ENCODE data around the gene SDK2.

Gene SDK2

GRCh38 chr17:73536700-73537605 is 107.3 kb downstream of the SDK2 start:
- no peaks in the 10 kb centered on the region for H3K9me3 ChIP-seq (ENCODE audit: insufficient read depth, low read depth, low read length)
- no peak overlapping the region for H3K27ac ChIP-seq (ENCODE audit: low read length)
- H3K4me3 ChIP-seq (ENCODE audit: low read length): no peak overlapping the region
- no peak overlapping the region for H3K9ac ChIP-seq (ENCODE audit: low read depth, low read length)
- peaks cover 15% of the 10 kb centered on the region for H3K4me1 ChIP-seq (ENCODE audit: insufficient read depth, low read length)
- H3K27me3 ChIP-seq (ENCODE audit: insufficient read depth, low read length): no peaks in the 10 kb centered on the region
- no peaks in the 10 kb centered on the region for H3K36me3 ChIP-seq (ENCODE audit: insufficient read depth, low read depth, low read length)

GRCh38 chr17:73535746-73536145 is 108.5 kb downstream of the SDK2 start:
- Histone ChIP-seq H3K9ac (ENCODE audit: low read depth, low read length) (no peak overlapping the region), H3K4me3 (ENCODE audit: low read length) (no peak overlapping the region), H3K27me3 (ENCODE audit: insufficient read depth, low read length) (no peaks in the 10 kb centered on the region), H3K36me3 (ENCODE audit: insufficient read depth, low read depth, low read length) (no peaks in the 10 kb centered on the region), H3K9me3 (ENCODE audit: insufficient read depth, low read depth, low read length) (no peaks in the 10 kb centered on the region), H3K4me1 (ENCODE audit: insufficient read depth, low read length) (peaks cover 14% of the 10 kb centered on the region), H3K27ac (ENCODE audit: low read length) (no peak overlapping the region)

- H3K9ac ChIP-seq (ENCODE audit: low read depth, low read length): peak overlapping the region; percentile 20
Measured at GRCh38 chr17:73534209-73534909, 109.9 kb downstream of the SDK2 start.

GRCh38 chr17:73533781-73534180 is 110.5 kb downstream of the SDK2 start:
- no peaks in the 10 kb centered on the region for H3K9me3 ChIP-seq (ENCODE audit: insufficient read depth, low read depth, low read length)
- H3K36me3 ChIP-seq (ENCODE audit: insufficient read depth, low read depth, low read length): no peaks in the 10 kb centered on the region
- H3K4me1 ChIP-seq (ENCODE audit: insufficient read depth, low read length): peaks cover 14% of the 10 kb centered on the region
- H3K9ac ChIP-seq (ENCODE audit: low read depth, low read length): peak overlapping the region; percentile 20; the same call in 1 of the 2 replicates
- no peak overlapping the region for H3K4me3 ChIP-seq (ENCODE audit: low read length)
- H3K27me3 ChIP-seq (ENCODE audit: insufficient read depth, low read length): no peaks in the 10 kb centered on the region
- H3K27ac ChIP-seq (ENCODE audit: low read length): no peak overlapping the region

More at GRCh38 chr17:73534209-73534909, 109.9 kb downstream of the SDK2 start:
- Histone ChIP-seq H3K36me3 (ENCODE audit: insufficient read depth, low read depth, low read length) (no peaks in the 10 kb centered on the region), H3K9me3 (ENCODE audit: insufficient read depth, low read depth, low read length) (no peaks in the 10 kb centered on the region), H3K27ac (ENCODE audit: low read length) (no peak overlapping the region), H3K4me3 (ENCODE audit: low read length) (no peak overlapping the region), H3K4me1 (ENCODE audit: insufficient read depth, low read length) (peaks cover 14% of the 10 kb centered on the region), H3K27me3 (ENCODE audit: insufficient read depth, low read length) (no peaks in the 10 kb centered on the region)

GRCh38 chr17:73533127-73533526 is 111.1 kb downstream of the SDK2 start:
- H3K9me3 ChIP-seq (ENCODE audit: insufficient read depth, low read depth, low read length): no peaks in the 10 kb centered on the region
- no peaks in the 10 kb centered on the region for H3K36me3 ChIP-seq (ENCODE audit: insufficient read depth, low read depth, low read length)
- no peaks in the 10 kb centered on the region for H3K27me3 ChIP-seq (ENCODE audit: insufficient read depth, low read length)
- no peak overlapping the region for H3K9ac ChIP-seq (ENCODE audit: low read depth, low read length)
- no peak overlapping the region for H3K27ac ChIP-seq (ENCODE audit: low read length)
- H3K4me1 ChIP-seq (ENCODE audit: insufficient read depth, low read length): peaks cover 14% of the 10 kb centered on the region
- H3K4me3 ChIP-seq (ENCODE audit: low read length): no peak overlapping the region

GRCh38 chr17:73532421-73532901 is 111.8 kb downstream of the SDK2 start:
- no peaks in the 10 kb centered on the region for H3K36me3 ChIP-seq (ENCODE audit: insufficient read depth, low read depth, low read length)
- peaks cover 14% of the 10 kb centered on the region for H3K4me1 ChIP-seq (ENCODE audit: insufficient read depth, low read length)
- no peaks in the 10 kb centered on the region for H3K9me3 ChIP-seq (ENCODE audit: insufficient read depth, low read depth, low read length)
- H3K9ac ChIP-seq (ENCODE audit: low read depth, low read length): no peak overlapping the region
- no peak overlapping the region for H3K4me3 ChIP-seq (ENCODE audit: low read length)
- H3K27ac ChIP-seq (ENCODE audit: low read length): no peak overlapping the region
- H3K27me3 ChIP-seq (ENCODE audit: insufficient read depth, low read length): no peaks in the 10 kb centered on the region

- no peaks in the 10 kb centered on the region for H3K9me3 ChIP-seq (ENCODE audit: insufficient read depth, low read depth, low read length)
- H3K4me1 ChIP-seq (ENCODE audit: insufficient read depth, low read length): peaks cover 11% of the 10 kb centered on the region
- no peak overlapping the region for H3K4me3 ChIP-seq (ENCODE audit: low read length)
- H3K36me3 ChIP-seq (ENCODE audit: insufficient read depth, low read depth, low read length): no peaks in the 10 kb centered on the region
- H3K27ac ChIP-seq (ENCODE audit: low read length): no peak overlapping the region
- no peaks in the 10 kb centered on the region for H3K27me3 ChIP-seq (ENCODE audit: insufficient read depth, low read length)
- no peak overlapping the region for H3K9ac ChIP-seq (ENCODE audit: low read depth, low read length)
Measured at GRCh38 chr17:73531158-73531557, 113.1 kb downstream of the SDK2 start.

- no peak overlapping the region for H3K4me3 ChIP-seq (ENCODE audit: low read length)
- H3K9me3 ChIP-seq (ENCODE audit: insufficient read depth, low read depth, low read length): no peaks in the 10 kb centered on the region
- H3K27me3 ChIP-seq (ENCODE audit: insufficient read depth, low read length): no peaks in the 10 kb centered on the region
- H3K36me3 ChIP-seq (ENCODE audit: insufficient read depth, low read depth, low read length): no peaks in the 10 kb centered on the region
- H3K4me1 ChIP-seq (ENCODE audit: insufficient read depth, low read length): peaks cover under 1% of the 10 kb centered on the region; the same call in 1 of the 2 replicates
- H3K27ac ChIP-seq (ENCODE audit: low read length): no peak overlapping the region
- no peak overlapping the region for H3K9ac ChIP-seq (ENCODE audit: low read depth, low read length)
Measured at GRCh38 chr17:73528679-73529078, 115.6 kb downstream of the SDK2 start.

GRCh38 chr17:73526952-73527351 is 117.3 kb downstream of the SDK2 start:
- no peaks in the 10 kb centered on the region for H3K4me1 ChIP-seq (ENCODE audit: insufficient read depth, low read length)
- no peaks in the 10 kb centered on the region for H3K27me3 ChIP-seq (ENCODE audit: insufficient read depth, low read length)
- no peaks in the 10 kb centered on the region for H3K9me3 ChIP-seq (ENCODE audit: insufficient read depth, low read depth, low read length)
- no peaks in the 10 kb centered on the region for H3K36me3 ChIP-seq (ENCODE audit: insufficient read depth, low read depth, low read length)
- no peak overlapping the region for H3K27ac ChIP-seq (ENCODE audit: low read length)
- H3K9ac ChIP-seq (ENCODE audit: low read depth, low read length): no peak overlapping the region
- no peak overlapping the region for H3K4me3 ChIP-seq (ENCODE audit: low read length)

GRCh38 chr17:73524941-73525679 is 119.1 kb downstream of the SDK2 start:
- Histone ChIP-seq H3K9me3 (ENCODE audit: insufficient read depth, low read depth, low read length) (no peaks in the 10 kb centered on the region), H3K36me3 (ENCODE audit: insufficient read depth, low read depth, low read length) (no peaks in the 10 kb centered on the region), H3K27ac (ENCODE audit: low read length) (no peak overlapping the region), H3K9ac (ENCODE audit: low read depth, low read length) (no peak overlapping the region), H3K27me3 (ENCODE audit: insufficient read depth, low read length) (no peaks in the 10 kb centered on the region), H3K4me3 (ENCODE audit: low read length) (no peak overlapping the region), H3K4me1 (ENCODE audit: insufficient read depth, low read length) (no peaks in the 10 kb centered on the region)

- Histone ChIP-seq H3K27ac (ENCODE audit: low read length) (no peak overlapping the region), H3K9ac (ENCODE audit: low read depth, low read length) (no peak overlapping the region), H3K36me3 (ENCODE audit: insufficient read depth, low read depth, low read length) (no peaks in the 10 kb centered on the region), H3K4me1 (ENCODE audit: insufficient read depth, low read length) (no peaks in the 10 kb centered on the region), H3K4me3 (ENCODE audit: low read length) (no peak overlapping the region), H3K9me3 (ENCODE audit: insufficient read depth, low read depth, low read length) (no peaks in the 10 kb centered on the region), H3K27me3 (ENCODE audit: insufficient read depth, low read length) (no peaks in the 10 kb centered on the region)
Measured at GRCh38 chr17:73522696-73523095, 121.5 kb downstream of the SDK2 start.
